Left ventricle myocardium inferior (tissue), 1 donor: ENCODE results near the gene GPRC6A. TPM values are rescaled to one million over a fixed set of nuclear protein-coding genes. Genes with fewer than 3 reads are reported as not detected.
A peak's percentile ranks its signal among the peaks of the same experiment; 100 is the strongest.

Source experiments
- DNase-seq: peaks from one replicate; pipeline ENCODE4 v3.0.0-alpha.2; 2020
- H3K27ac ChIP-seq: fragments of 200-600 bp; replicated peaks from 2 replicates; pipeline ENCODE4 v1.8.0; 2021
- H3K27me3 ChIP-seq: fragments of 200-600 bp; 2 replicates; pipeline ENCODE4 v1.8.0; 2021; ENCODE audit warnings: low read depth
- H3K36me3 ChIP-seq: fragments of 200-600 bp; 2 replicates; pipeline ENCODE4 v1.8.0; 2021
- H3K4me1 ChIP-seq: fragments of 200-600 bp; 2 replicates; pipeline ENCODE4 v1.8.0; 2021
- H3K4me3 ChIP-seq: fragments of 200-600 bp; 2 replicates; pipeline ENCODE4 v1.8.0; 2021; ENCODE audit warnings: mild to moderate bottlenecking, moderate library complexity
- H3K9me3 ChIP-seq: fragments of 200-600 bp; replicated peaks from 2 replicates; pipeline ENCODE4 v1.8.0; 2021
- CTCF ChIP-seq: fragments of 200-600 bp; IDR thresholded peaks from 2 replicates; pipeline ENCODE4 v1.8.0; 2021; ENCODE audit warnings: antibody characterized with exemption, mild to moderate bottlenecking, borderline replicate concordance
- intact Hi-C: fragments of 100-400 bp; cut with micrococcal nuclease; formaldehyde crosslinking; loops from one replicate; pipeline ENCODE4 v1.11.0; 2022
- total RNA-seq: library from RNA; stranded (reverse); fragmentation: NEBNext Ultra II Directional; extraction: Animal tissue kit (Norgen Biotek cat#: 25700); gene quantifications from one replicate; pipeline ENCODE4 v1.2.1, GENCODE V29; 2021
- donor health status: DM: no; HTN: yes; CAD: no; lungs with severe emphysema.

Gene GPRC6A
- total RNA-seq, 1 donor from 2014 or later, result not detected

- Histone ChIP-seq H3K27ac (peak within 1 kb of the TSS; percentile 80), H3K4me1 (peaks cover 16% of the 10 kb centered on the region), H3K36me3 (no peaks in the 10 kb centered on the region), H3K27me3 (peaks cover 63% of the 10 kb centered on the region), H3K9me3 (no peaks in the 10 kb centered on the region), H3K4me3 (peak within 1 kb of the TSS; percentile 72)
- intact Hi-C loops, result no loop called here
- peak; percentile 7 for TF ChIP-seq CTCF
- DNase-seq, result peak; percentile 81
Observed at GRCh38 chr6:116764961-116765841, 63.7 kb downstream of the GPRC6A start, which contains the start of gene FAM162B. Gene FAM162B, minus strand, starts transcription at chr6:116765719. Its CDS starts 143 bp downstream, at chr6:116765576.

GRCh38 chr6:116764629-116764960, 64.3 kb downstream of the GPRC6A start:
- Histone ChIP-seq H3K4me3 (peak overlapping the region; percentile 72), H3K36me3 (no peaks in the 10 kb centered on the region), H3K27ac (peak overlapping the region; percentile 80), H3K4me1 (peaks cover 16% of the 10 kb centered on the region), H3K9me3 (no peaks in the 10 kb centered on the region), H3K27me3 (peaks cover 63% of the 10 kb centered on the region)
- TF ChIP-seq CTCF, result no peak
- intact Hi-C loops, result no loop called here
- DNase-seq, result no peak

- H3K36me3 ChIP-seq, result no peaks in the 10 kb centered on the region
- no peaks in the 10 kb centered on the region for H3K9me3 ChIP-seq
- H3K27me3 ChIP-seq, result peaks cover 63% of the 10 kb centered on the region
- peak overlapping the region; percentile 72 for H3K4me3 ChIP-seq
- no peak for TF ChIP-seq CTCF
- intact Hi-C loops, result no loop called here
- peaks cover 16% of the 10 kb centered on the region for H3K4me1 ChIP-seq
- peak overlapping the region; percentile 80 for H3K27ac ChIP-seq
- no peak for DNase-seq
Observed at GRCh38 chr6:116763906-116764628, 64.8 kb downstream of the GPRC6A start.

- H3K27ac ChIP-seq, result no peak overlapping the region
- no peaks in the 10 kb centered on the region for H3K9me3 ChIP-seq
- intact Hi-C loops, result no loop called here
- DNase-seq, result no peak
- no peaks in the 10 kb centered on the region for H3K36me3 ChIP-seq
- H3K4me3 ChIP-seq, result peak overlapping the region; percentile 72
- peaks cover 16% of the 10 kb centered on the region for H3K4me1 ChIP-seq
- TF ChIP-seq CTCF, result no peak
- H3K27me3 ChIP-seq, result peaks cover 56% of the 10 kb centered on the region
Observed at GRCh38 chr6:116763048-116763447, 65.8 kb downstream of the GPRC6A start.

GRCh38 chr6:116762235-116762634, 66.6 kb downstream of the GPRC6A start:
- Histone ChIP-seq H3K4me1 (peaks cover 16% of the 10 kb centered on the region), H3K27ac (no peak overlapping the region), H3K4me3 (no peak overlapping the region), H3K36me3 (no peaks in the 10 kb centered on the region), H3K27me3 (peaks cover 54% of the 10 kb centered on the region), H3K9me3 (no peaks in the 10 kb centered on the region)
- intact Hi-C loops, result no loop called here
- no peak for DNase-seq
- no peak for TF ChIP-seq CTCF
